Endothelial cell of hepatic sinusoid (primary cell): ENCODE data around the gene WDR53.

Source experiments
- in situ Hi-C: cut with HindIII; loops from 2 replicates; pipeline ENCODE4 v1.10.0; 2017; ENCODE audit warnings: low sequenced_read_pairs

WDR53 gene

GRCh38 chr3:196519718-196520082, 48.7 kb downstream of the WDR53 start:
- in situ Hi-C loops: loop anchor here (5.0 to 10.0 kb wide), 2 partner anchors 267 to 365 kb away; no protein-coding TSS in a partner anchor

GRCh38 chr3:196518966-196519717, 49.2 kb downstream of the WDR53 start:
- in situ Hi-C loops: loop anchor here (10.0 kb wide), 1 partner anchor 366 kb away; no protein-coding TSS in a partner anchor

- in situ Hi-C loops: loop anchor here (10.0 kb wide), 1 partner anchor 367 kb away; no protein-coding TSS in a partner anchor
Measured at GRCh38 chr3:196517919-196518318, 50.4 kb downstream of the WDR53 start.

GRCh38 chr3:196517162-196517800, 51.1 kb downstream of the WDR53 start:
- in situ Hi-C loops: loop anchor here (10.0 kb wide), 1 partner anchor 368 kb away; no protein-coding TSS in a partner anchor

- in situ Hi-C loops: loop anchor here (5.0 to 10.0 kb wide), 3 partner anchors 38 to 370 kb away; no protein-coding TSS in a partner anchor
Measured at GRCh38 chr3:196514913-196515621, 53.3 kb downstream of the WDR53 start, which contains the start of gene SMCO1. SMCO1 (minus strand) TSS chr3:196515346; CDS start chr3:196515209, 137 bp downstream.

GRCh38 chr3:196514350-196514716, 54.0 kb downstream of the WDR53 start:
- in situ Hi-C loops: loop anchor here (5.0 to 10.0 kb wide), 3 partner anchors 37 to 370 kb away; no protein-coding TSS in a partner anchor

- in situ Hi-C loops: loop anchor here (5.0 to 10.0 kb wide), 3 partner anchors 37 to 371 kb away; no protein-coding TSS in a partner anchor
Measured at GRCh38 chr3:196513697-196514349, 54.5 kb downstream of the WDR53 start.

- in situ Hi-C loops: loop anchor here (5.0 to 10.0 kb wide), 3 partner anchors 35 to 373 kb away; no protein-coding TSS in a partner anchor
Measured at GRCh38 chr3:196511646-196512425, 56.5 kb downstream of the WDR53 start.

GRCh38 chr3:196511108-196511507, 57.2 kb downstream of the WDR53 start:
- in situ Hi-C loops: loop anchor here (5.0 to 10.0 kb wide), 3 partner anchors 34 to 374 kb away; no protein-coding TSS in a partner anchor

GRCh38 chr3:196506687-196507086, 61.7 kb downstream of the WDR53 start:
- in situ Hi-C loops: no loop called here

- in situ Hi-C loops: no loop called here
Measured at GRCh38 chr3:196504556-196504955, 63.8 kb downstream of the WDR53 start.
